Calu3 (cell line): ENCODE measurements around the gene TIFAB. TPM values are rescaled to one million over a fixed set of nuclear protein-coding genes. Genes with fewer than 3 reads are reported as not detected.

ENCODE experiments used
- BruUV-seq: library from RNA; stranded (reverse); fragments of 400-500 nt; replicated peaks from 2 replicates; lab custom pipeline; 2021; lab: Mats Ljungman, UMichigan
- CTCF ChIA-PET: fragments of 300-600 bp; sonication (Branson Sonifier 250); formaldehyde crosslinking; loops from one replicate; lab custom pipeline; 2022; ENCODE audit warnings: antibody characterized with exemption; lab: Charles Lee
- DNase-seq: peaks from one replicate; pipeline ENCODE4 v3.0.0; 2022
- H3K27ac Mint-ChIP-seq: one replicate; pipeline ENCODE4 v1.8.0; 2022; ENCODE audit warnings: mixed read lengths; ENCODE audit not compliant: unreplicated experiment
- H3K27me3 Mint-ChIP-seq: one replicate; pipeline ENCODE4 v1.8.0; 2022; ENCODE audit warnings: mixed read lengths; ENCODE audit not compliant: unreplicated experiment
- H3K36me3 Mint-ChIP-seq: one replicate; pipeline ENCODE4 v1.8.0; 2022; ENCODE audit warnings: mild to moderate bottlenecking, moderate library complexity, mixed read lengths; ENCODE audit not compliant: insufficient read depth, unreplicated experiment
- H3K4me1 Mint-ChIP-seq: one replicate; pipeline ENCODE4 v1.8.0; 2022; ENCODE audit warnings: mild to moderate bottlenecking, low read depth, mixed read lengths; ENCODE audit not compliant: unreplicated experiment
- H3K4me3 Mint-ChIP-seq: one replicate; pipeline ENCODE4 v1.8.0; 2022; ENCODE audit warnings: mild to moderate bottlenecking, low read depth, moderate library complexity, mixed read lengths; ENCODE audit not compliant: unreplicated experiment
- H3K9me3 Mint-ChIP-seq: one replicate; pipeline ENCODE4 v1.8.0; 2022; ENCODE audit warnings: low read depth, mixed read lengths; ENCODE audit not compliant: unreplicated experiment
- CTCF ChIP-seq: fragments of 200-600 bp; IDR thresholded peaks from one replicate; pipeline ENCODE4 v1.8.0; 2022; ENCODE audit warnings: antibody characterized with exemption; ENCODE audit not compliant: unreplicated experiment
- intact Hi-C: fragments of 100-400 bp; cut with micrococcal nuclease; formaldehyde crosslinking; loops from one replicate; pipeline ENCODE4 v1.10.0; 2022; ENCODE audit not compliant: unreplicated experiment
- total RNA-seq: library from RNA; stranded (reverse); gene quantifications from 2 replicates; pipeline ENCODE4 v1.2.3, GENCODE V29; 2022

TIFAB gene
- total RNA-seq, 1 experiment from 2014 or later = not detected

GRCh38 chr5:135445306-135445985, 6.7 kb downstream of the TIFAB start:
- Mint-ChIP-seq H3K4me3 (no peak overlapping the region), H3K36me3 (peaks cover 4% of the 10 kb centered on the region), H3K27me3 (peaks cover 75% of the 10 kb centered on the region), H3K27ac (no peak overlapping the region), H3K4me1 (peaks cover 10% of the 10 kb centered on the region), H3K9me3 (no peaks in the 10 kb centered on the region)
- TF ChIP-seq CTCF = no peak
- CTCF ChIA-PET = interaction anchor here (0.6 to 0.8 kb wide), 2 partner anchors 12 to 24 kb away, joined by 3 to 4 read pairs; no protein-coding TSS in a partner anchor
- intact Hi-C loops = no loop called here
- no TSS peak for BruUV-seq
- DNase-seq = no peak

GRCh38 chr5:135444881-135445280, 7.3 kb downstream of the TIFAB start:
- H3K27ac Mint-ChIP-seq = no peak overlapping the region

GRCh38 chr5:135444360-135444759, 7.8 kb downstream of the TIFAB start:
- peaks cover 4% of the 10 kb centered on the region for H3K36me3 Mint-ChIP-seq
- DNase-seq = no peak
- no peak for TF ChIP-seq CTCF
- CTCF ChIA-PET = interaction anchor here (1.2 kb wide), 1 partner anchor 109 kb away, joined by 3 read pairs; no protein-coding TSS in a partner anchor
- BruUV-seq = no TSS peak
- intact Hi-C loops = no loop called here
- no peaks in the 10 kb centered on the region for H3K9me3 Mint-ChIP-seq
- H3K4me1 Mint-ChIP-seq = peaks cover 10% of the 10 kb centered on the region
- no peak overlapping the region for H3K4me3 Mint-ChIP-seq
- H3K27ac Mint-ChIP-seq = no peak overlapping the region
- peaks cover 64% of the 10 kb centered on the region for H3K27me3 Mint-ChIP-seq

More at GRCh38 chr5:135444881-135445280, 7.3 kb downstream of the TIFAB start:
- Mint-ChIP-seq H3K36me3 (peaks cover 4% of the 10 kb centered on the region), H3K27me3 (peaks cover 70% of the 10 kb centered on the region), H3K9me3 (no peaks in the 10 kb centered on the region), H3K4me3 (no peak overlapping the region), H3K4me1 (peaks cover 10% of the 10 kb centered on the region)
- DNase-seq = no peak
- intact Hi-C loops = no loop called here
- TF ChIP-seq CTCF = no peak
- CTCF ChIA-PET = interaction anchor here (1.2 kb wide), 1 partner anchor 109 kb away, joined by 3 read pairs; no protein-coding TSS in a partner anchor
- BruUV-seq = no TSS peak

- no peak overlapping the region for H3K27ac Mint-ChIP-seq
- intact Hi-C loops = no loop called here
- H3K27me3 Mint-ChIP-seq = peaks cover 56% of the 10 kb centered on the region
- TF ChIP-seq CTCF = no peak
- no TSS peak for BruUV-seq
- DNase-seq = no peak
- peaks cover 4% of the 10 kb centered on the region for H3K36me3 Mint-ChIP-seq
- CTCF ChIA-PET = interaction anchor here (1.2 kb wide), 1 partner anchor 110 kb away, joined by 3 read pairs; no protein-coding TSS in a partner anchor
- no peaks in the 10 kb centered on the region for H3K9me3 Mint-ChIP-seq
- no peak overlapping the region for H3K4me3 Mint-ChIP-seq
- peaks cover 5% of the 10 kb centered on the region for H3K4me1 Mint-ChIP-seq
Observed at GRCh38 chr5:135443161-135443960, 8.8 kb downstream of the TIFAB start.
